Fibroblast of skin of abdomen (primary cell): Measurements from ENCODE around the gene ADAT2.

Experiments used
- DNase-seq: peaks from one replicate; pipeline ENCODE4 v3.0.0-alpha.2; 2013

ADAT2 gene

GRCh38 chr6:143441010-143441409 lies 9.5 kb downstream of the ADAT2 start:
- no peak for DNase-seq

- DNase-seq: no peak
Measured at GRCh38 chr6:143432588-143432987, 17.9 kb downstream of the ADAT2 start.

GRCh38 chr6:143431226-143431625 lies 19.3 kb downstream of the ADAT2 start:
- no peak for DNase-seq

GRCh38 chr6:143429970-143430369 lies 20.5 kb downstream of the ADAT2 start:
- no peak for DNase-seq

- peak; percentile 91 for DNase-seq
Measured at GRCh38 chr6:143427109-143427817, 23.2 kb downstream of the ADAT2 start.

- DNase-seq: peak; percentile 74
Measured at GRCh38 chr6:143426026-143426425, 24.5 kb downstream of the ADAT2 start.

- DNase-seq: no peak
Measured at GRCh38 chr6:143419526-143419925, 31.0 kb downstream of the ADAT2 start.

- no peak for DNase-seq
Measured at GRCh38 chr6:143414769-143415168, 35.7 kb downstream of the ADAT2 start.

GRCh38 chr6:143410859-143411270 lies 39.6 kb downstream of the ADAT2 start:
- DNase-seq: peak; percentile 66

GRCh38 chr6:143408787-143409162 lies 41.7 kb downstream of the ADAT2 start:
- DNase-seq: no peak

GRCh38 chr6:143408151-143408786 lies 42.2 kb downstream of the ADAT2 start:
- DNase-seq: no peak

- no peak for DNase-seq
Measured at GRCh38 chr6:143406673-143407072, 43.8 kb downstream of the ADAT2 start.

GRCh38 chr6:143405373-143406154 lies 44.9 kb downstream of the ADAT2 start:
- DNase-seq: peak; percentile 88

GRCh38 chr6:143402721-143403336 lies 47.7 kb downstream of the ADAT2 start:
- no peak for DNase-seq

GRCh38 chr6:143401636-143402370 lies 48.7 kb downstream of the ADAT2 start:
- no peak for DNase-seq

- DNase-seq: no peak
Measured at GRCh38 chr6:143401068-143401446, 49.4 kb downstream of the ADAT2 start.

GRCh38 chr6:143400258-143401067 lies 50.0 kb downstream of the ADAT2 start:
- no peak for DNase-seq

- no peak for DNase-seq
Measured at GRCh38 chr6:143399775-143400174, 50.7 kb downstream of the ADAT2 start.

- no peak for DNase-seq
Measured at GRCh38 chr6:143399176-143399575, 51.3 kb downstream of the ADAT2 start.

GRCh38 chr6:143397227-143398222 lies 53.0 kb downstream of the ADAT2 start:
- DNase-seq: peak; percentile 63
